ENCODE results near the gene TDRD10. TPM values are rescaled to one million over a fixed set of nuclear protein-coding genes. Genes with fewer than 3 reads are reported as not detected.

TDRD10 gene
- total and polyA plus RNA-seq, 4 donors: 0.23 to 1.5 (median 0.78) TPM

GRCh38 chr1:154539486-154540483, 37.8 kb downstream of the TDRD10 start:
- H3K27ac ChIP-seq (ENCODE audit: low read depth in 1 of 2, low read length in 2 of 2): no peak overlapping the region
- WGBS: 90% methylated on average over 9 of the region's 9 CpGs
- no peak overlapping the region for H3K9ac ChIP-seq (ENCODE audit: low read depth in 1 of 2, low read length in 2 of 2)
- H3K27me3 ChIP-seq (ENCODE audit: control insufficient read depth in 4 of 4, insufficient read depth in 4 of 4, low read length in 3 of 4): no peaks in the 10 kb centered on the region
- no peak overlapping the region for H3K4me3 ChIP-seq (ENCODE audit: low read depth in 1 of 3, low read length in 3 of 3)
- H3K4me1 ChIP-seq (ENCODE audit: control insufficient read depth in 4 of 4, insufficient read depth in 4 of 4, low read length in 3 of 4): no peaks in the 10 kb centered on the region
- DNase-seq (ENCODE audit: low spot score): no peak
- TF ChIP-seq NR2F2 (IDR thresholded peaks at IDR 0.05) (no peak), TAF1 (conservative IDR thresholded peaks at IDR 0.05) (no peak), SP1 (IDR thresholded peaks at IDR 0.05) (no peak), HNF4G (IDR thresholded peaks at IDR 0.05) (no peak)
- TF ChIP-seq, protein P1, sequence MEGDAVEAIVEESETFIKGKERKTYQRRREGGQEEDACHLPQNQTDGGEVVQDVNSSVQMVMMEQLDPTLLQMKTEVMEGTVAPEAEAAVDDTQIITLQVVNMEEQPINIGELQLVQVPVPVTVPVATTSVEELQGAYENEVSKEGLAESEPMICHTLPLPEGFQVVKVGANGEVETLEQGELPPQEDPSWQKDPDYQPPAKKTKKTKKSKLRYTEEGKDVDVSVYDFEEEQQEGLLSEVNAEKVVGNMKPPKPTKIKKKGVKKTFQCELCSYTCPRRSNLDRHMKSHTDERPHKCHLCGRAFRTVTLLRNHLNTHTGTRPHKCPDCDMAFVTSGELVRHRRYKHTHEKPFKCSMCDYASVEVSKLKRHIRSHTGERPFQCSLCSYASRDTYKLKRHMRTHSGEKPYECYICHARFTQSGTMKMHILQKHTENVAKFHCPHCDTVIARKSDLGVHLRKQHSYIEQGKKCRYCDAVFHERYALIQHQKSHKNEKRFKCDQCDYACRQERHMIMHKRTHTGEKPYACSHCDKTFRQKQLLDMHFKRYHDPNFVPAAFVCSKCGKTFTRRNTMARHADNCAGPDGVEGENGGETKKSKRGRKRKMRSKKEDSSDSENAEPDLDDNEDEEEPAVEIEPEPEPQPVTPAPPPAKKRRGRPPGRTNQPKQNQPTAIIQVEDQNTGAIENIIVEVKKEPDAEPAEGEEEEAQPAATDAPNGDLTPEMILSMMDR (IDR thresholded peaks at IDR 0.05; ENCODE audit: low read depth, low read length, missing input control): no peak
- TF ChIP-seq, protein P2, sequence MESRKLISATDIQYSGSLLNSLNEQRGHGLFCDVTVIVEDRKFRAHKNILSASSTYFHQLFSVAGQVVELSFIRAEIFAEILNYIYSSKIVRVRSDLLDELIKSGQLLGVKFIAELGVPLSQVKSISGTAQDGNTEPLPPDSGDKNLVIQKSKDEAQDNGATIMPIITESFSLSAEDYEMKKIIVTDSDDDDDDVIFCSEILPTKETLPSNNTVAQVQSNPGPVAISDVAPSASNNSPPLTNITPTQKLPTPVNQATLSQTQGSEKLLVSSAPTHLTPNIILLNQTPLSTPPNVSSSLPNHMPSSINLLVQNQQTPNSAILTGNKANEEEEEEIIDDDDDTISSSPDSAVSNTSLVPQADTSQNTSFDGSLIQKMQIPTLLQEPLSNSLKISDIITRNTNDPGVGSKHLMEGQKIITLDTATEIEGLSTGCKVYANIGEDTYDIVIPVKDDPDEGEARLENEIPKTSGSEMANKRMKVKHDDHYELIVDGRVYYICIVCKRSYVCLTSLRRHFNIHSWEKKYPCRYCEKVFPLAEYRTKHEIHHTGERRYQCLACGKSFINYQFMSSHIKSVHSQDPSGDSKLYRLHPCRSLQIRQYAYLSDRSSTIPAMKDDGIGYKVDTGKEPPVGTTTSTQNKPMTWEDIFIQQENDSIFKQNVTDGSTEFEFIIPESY (IDR thresholded peaks at IDR 0.05): no peak
- no peaks in the 10 kb centered on the region for H3K36me3 ChIP-seq (ENCODE audit: control insufficient read depth in 4 of 4, insufficient read depth in 3 of 4, low read depth in 1 of 4, low read length in 3 of 4)
- H3K9me3 ChIP-seq (ENCODE audit: control insufficient read depth in 4 of 4, low read length in 3 of 4): no peaks in the 10 kb centered on the region

DNA sequence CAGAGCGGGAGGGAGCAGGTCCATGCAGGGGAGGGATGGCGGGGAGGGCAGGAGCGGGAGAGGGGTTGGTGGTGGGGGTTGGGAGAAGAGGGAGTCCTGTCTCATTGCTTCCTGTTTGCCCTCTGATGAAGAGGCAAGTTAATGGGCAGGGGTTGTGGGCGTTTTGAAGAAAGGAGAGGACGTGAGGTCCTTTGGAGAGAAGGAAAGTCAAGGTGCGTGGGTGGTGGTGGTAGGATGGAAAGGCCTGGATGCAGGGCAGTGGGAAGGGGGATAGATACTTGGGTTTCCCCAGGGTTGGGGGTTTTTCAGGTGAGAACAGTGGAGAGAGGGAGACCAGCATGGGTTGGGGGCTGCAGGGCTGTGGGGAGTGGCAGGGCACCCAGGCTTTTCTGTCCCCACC, 39.2 kb downstream of the TDRD10 start:
- 82% methylated on average over 6 of the region's 6 CpGs for WGBS
- no peaks in the 10 kb centered on the region for H3K27me3 ChIP-seq (ENCODE audit: control insufficient read depth in 4 of 4, insufficient read depth in 4 of 4, low read length in 3 of 4)
- H3K4me1 ChIP-seq (ENCODE audit: control insufficient read depth in 4 of 4, insufficient read depth in 4 of 4, low read length in 3 of 4): no peaks in the 10 kb centered on the region
- H3K36me3 ChIP-seq (ENCODE audit: control insufficient read depth in 4 of 4, insufficient read depth in 3 of 4, low read depth in 1 of 4, low read length in 3 of 4): no peaks in the 10 kb centered on the region
- H3K9me3 ChIP-seq (ENCODE audit: control insufficient read depth in 4 of 4, low read length in 3 of 4): no peaks in the 10 kb centered on the region
- no peak for DNase-seq (ENCODE audit: low spot score)
- no peak overlapping the region for H3K4me3 ChIP-seq (ENCODE audit: low read depth in 1 of 3, low read length in 3 of 3)
- no peak overlapping the region for H3K27ac ChIP-seq (ENCODE audit: low read depth in 1 of 2, low read length in 2 of 2)
- H3K9ac ChIP-seq (ENCODE audit: low read depth in 1 of 2, low read length in 2 of 2): no peak overlapping the region
- TF ChIP-seq SP1 (IDR thresholded peaks at IDR 0.05) (no peak), RXRA (IDR thresholded peaks at IDR 0.05) (no peak), JUND (IDR thresholded peaks at IDR 0.05) (no peak), GABPA (IDR thresholded peaks at IDR 0.05 in 1 of 2, conservative IDR thresholded peaks at IDR 0.05 in 1 of 2) (no peak), FOXA2 (IDR thresholded peaks at IDR 0.05) (no peak), FOXA1 (IDR thresholded peaks at IDR 0.05) (no peak), TAF1 (conservative IDR thresholded peaks at IDR 0.05) (no peak), HNF4G (IDR thresholded peaks at IDR 0.05) (no peak), YY1 (IDR thresholded peaks at IDR 0.05) (no peak), EGR1 (IDR thresholded peaks at IDR 0.05; ENCODE audit: low read depth in 2 of 2) (no peak), RAD21 (IDR thresholded peaks at IDR 0.05) (no peak), HNF4A (conservative IDR thresholded peaks at IDR 0.05) (no peak), REST (IDR thresholded peaks at IDR 0.05) (no peak), NR2F2 (IDR thresholded peaks at IDR 0.05) (no peak)
- TF ChIP-seq, protein P2 (IDR thresholded peaks at IDR 0.05): no peak
- TF ChIP-seq, protein P3, sequence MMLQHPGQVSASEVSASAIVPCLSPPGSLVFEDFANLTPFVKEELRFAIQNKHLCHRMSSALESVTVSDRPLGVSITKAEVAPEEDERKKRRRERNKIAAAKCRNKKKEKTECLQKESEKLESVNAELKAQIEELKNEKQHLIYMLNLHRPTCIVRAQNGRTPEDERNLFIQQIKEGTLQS (IDR thresholded peaks at IDR 0.05): no peak
- TF ChIP-seq, protein P4, sequence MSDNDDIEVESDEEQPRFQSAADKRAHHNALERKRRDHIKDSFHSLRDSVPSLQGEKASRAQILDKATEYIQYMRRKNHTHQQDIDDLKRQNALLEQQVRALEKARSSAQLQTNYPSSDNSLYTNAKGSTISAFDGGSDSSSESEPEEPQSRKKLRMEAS (IDR thresholded peaks at IDR 0.05): no peak
- TF ChIP-seq, protein P1 (IDR thresholded peaks at IDR 0.05; ENCODE audit: low read depth, low read length, missing input control): no peak

All from liver (tissue), 9 donors.